ENCODE results near the gene FBXW8.

FBXW8 gene

GRCh38 chr12:116954710-116955381 lies 44.1 kb downstream of the FBXW8 start:
- DNase-seq (ENCODE audit: extremely low read depth in 1 of 2, low read depth in 1 of 2) = no peak

- no peak for DNase-seq (ENCODE audit: extremely low read depth in 1 of 2, low read depth in 1 of 2)
These were observed 44.8 kb downstream of the FBXW8 start for GRCh38 chr12:116955382-116956021.

- no peak for DNase-seq (ENCODE audit: extremely low read depth in 1 of 2, low read depth in 1 of 2)
These were observed 47.9 kb downstream of the FBXW8 start for GRCh38 chr12:116958402-116959197.

- DNase-seq (ENCODE audit: extremely low read depth in 1 of 2, low read depth in 1 of 2) = no peak
These were observed 48.4 kb downstream of the FBXW8 start for GRCh38 chr12:116959198-116959460.

GRCh38 chr12:116959845-116960514 lies 49.2 kb downstream of the FBXW8 start:
- DNase-seq (ENCODE audit: extremely low read depth in 1 of 2, low read depth in 1 of 2) = no peak

- DNase-seq (ENCODE audit: extremely low read depth in 1 of 2, low read depth in 1 of 2) = no peak
These were observed 51.4 kb downstream of the FBXW8 start for GRCh38 chr12:116962197-116962596.

GRCh38 chr12:116962783-116963356 lies 52.1 kb downstream of the FBXW8 start:
- DNase-seq (ENCODE audit: extremely low read depth in 1 of 2, low read depth in 1 of 2) = no peak

GRCh38 chr12:116964054-116965050 lies 53.6 kb downstream of the FBXW8 start:
- DNase-seq (ENCODE audit: extremely low read depth in 1 of 2, low read depth in 1 of 2) = no peak

GRCh38 chr12:116968986-116969385 lies 58.2 kb downstream of the FBXW8 start:
- no peak for DNase-seq (ENCODE audit: extremely low read depth in 1 of 2, low read depth in 1 of 2)

GRCh38 chr12:116969615-116970585 lies 59.1 kb downstream of the FBXW8 start:
- no peak for DNase-seq (ENCODE audit: extremely low read depth in 1 of 2, low read depth in 1 of 2)

- DNase-seq (ENCODE audit: extremely low read depth in 1 of 2, low read depth in 1 of 2) = no peak
These were observed 60.5 kb downstream of the FBXW8 start for GRCh38 chr12:116971222-116971621.

- DNase-seq (ENCODE audit: extremely low read depth in 1 of 2, low read depth in 1 of 2) = no peak
These were observed 65.1 kb downstream of the FBXW8 start for GRCh38 chr12:116975779-116976393.

GRCh38 chr12:116977465-116978380 lies 67.0 kb downstream of the FBXW8 start:
- no peak for DNase-seq (ENCODE audit: extremely low read depth in 1 of 2, low read depth in 1 of 2)

GRCh38 chr12:116978791-116979508 lies 68.2 kb downstream of the FBXW8 start:
- DNase-seq (ENCODE audit: extremely low read depth in 1 of 2, low read depth in 1 of 2) = no peak

- no peak for DNase-seq (ENCODE audit: extremely low read depth in 1 of 2, low read depth in 1 of 2)
These were observed 69.3 kb downstream of the FBXW8 start for GRCh38 chr12:116980083-116980482.

- DNase-seq (ENCODE audit: extremely low read depth in 1 of 2, low read depth in 1 of 2) = no peak
These were observed 72.2 kb downstream of the FBXW8 start for GRCh38 chr12:116982791-116983411.

Data from activated CD8-positive, alpha-beta memory T cell treated with anti-CD3 and anti-CD28 coated beads for 1 hour (primary cell).